GM19238 (cell line): ENCODE results near the gene DTD2.
"Not testable (repeated sequence)": the region's sequence is repeated elsewhere in the genome, so short reads cannot be mapped to it uniquely, and the experiment has no call there.

Source experiments
- DNase-seq: peaks from one replicate; pipeline ENCODE4 v3.0.0; 2011; ENCODE audit warnings: low spot score; ENCODE audit not compliant: insufficient read length

DTD2 gene

DNA sequence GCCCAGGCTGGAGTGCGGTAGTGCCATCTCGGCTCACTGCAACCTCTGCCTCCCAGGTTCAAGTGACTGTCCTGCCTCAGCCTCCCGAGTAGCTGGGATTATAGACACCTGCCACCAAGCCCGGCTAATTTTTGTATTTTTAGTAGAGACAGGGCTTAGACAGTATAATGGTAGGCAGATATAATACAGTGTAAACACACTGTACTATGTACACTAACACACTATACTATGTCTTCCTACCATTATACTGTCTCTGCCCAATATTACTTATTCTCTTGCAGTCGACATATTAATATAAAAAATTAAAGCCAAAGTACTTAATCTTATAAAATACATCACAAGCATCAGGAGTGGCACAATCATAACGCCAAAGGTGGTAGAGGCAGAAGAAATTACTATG, 15.0 kb downstream of the DTD2 start:
- no peak for DNase-seq

DNA sequence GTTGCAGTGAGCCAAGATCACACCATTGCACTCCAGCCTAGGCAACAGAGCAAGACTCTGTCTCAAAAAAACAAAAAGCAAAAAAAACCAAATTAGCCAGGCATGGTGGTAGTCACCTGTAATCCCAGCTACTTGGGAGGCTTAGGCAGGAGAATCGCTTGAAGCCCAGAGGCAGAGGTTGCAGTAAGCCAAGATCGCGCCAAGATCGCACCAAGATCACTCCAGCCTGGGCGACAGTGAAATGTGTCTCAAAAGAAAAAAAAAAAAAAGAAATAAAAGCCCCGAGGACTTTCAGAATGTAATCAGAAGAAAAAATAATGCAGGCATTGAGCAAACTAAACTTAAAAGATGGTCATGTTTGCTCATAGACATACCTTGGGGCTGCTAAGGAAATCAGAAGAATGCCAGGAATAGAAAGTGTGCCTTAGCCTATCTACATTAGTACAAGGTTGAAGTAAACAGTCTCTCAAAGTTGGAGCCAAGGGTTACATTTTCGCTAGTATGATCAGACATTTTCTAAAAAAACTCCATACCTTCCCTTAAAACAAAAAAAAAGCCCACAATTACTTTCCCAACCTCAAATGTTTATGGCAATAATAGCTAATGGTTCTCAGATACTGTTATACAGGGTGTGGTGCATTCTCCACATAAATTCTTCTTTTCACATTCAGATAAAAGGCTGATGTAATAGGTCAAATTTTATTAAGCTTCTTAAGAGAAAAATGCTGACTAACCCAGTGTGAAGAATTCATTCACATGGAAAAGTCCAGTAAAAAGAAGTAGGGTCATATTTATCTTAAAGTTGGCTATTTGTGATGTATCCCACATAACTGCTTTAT, 15.8 kb downstream of the DTD2 start:
- no peak for DNase-seq

DNA sequence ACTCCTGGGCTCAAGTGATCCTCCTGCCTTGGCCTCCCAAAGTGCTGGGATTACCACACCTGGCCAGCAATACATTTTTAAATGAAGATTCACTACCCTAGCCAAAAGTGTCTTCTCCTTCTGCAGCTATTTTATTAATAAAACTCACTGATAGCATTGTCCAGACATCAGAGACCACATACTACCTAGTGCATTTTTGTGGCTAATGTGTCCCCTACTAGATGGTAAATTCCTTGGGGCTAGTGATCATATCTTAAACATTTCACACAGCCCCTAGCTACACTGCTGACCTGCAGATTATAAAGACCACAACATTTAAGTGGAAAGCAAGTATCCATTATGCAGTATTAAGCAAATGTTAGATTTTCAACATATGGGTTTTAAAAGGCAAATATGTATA, 17.0 kb downstream of the DTD2 start:
- no peak for DNase-seq

DNA sequence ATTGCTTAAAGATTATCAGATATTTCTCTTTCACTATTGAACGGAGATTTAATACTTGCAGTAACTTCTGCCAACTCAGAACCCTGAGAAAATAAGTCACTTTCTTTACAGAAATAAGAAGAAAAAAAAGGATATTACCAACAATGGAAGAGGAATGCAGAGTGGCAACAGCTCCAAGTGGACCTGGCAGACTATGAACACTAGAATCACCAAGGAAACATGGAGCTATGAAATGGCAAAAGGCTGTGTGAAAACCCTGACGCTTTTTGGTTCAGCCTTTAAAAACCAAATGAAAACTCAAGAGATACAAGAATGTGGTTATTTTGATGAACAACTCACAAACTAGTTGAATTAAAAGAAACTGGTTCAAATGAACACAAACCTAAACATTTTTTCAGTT, 17.7 kb downstream of the DTD2 start:
- DNase-seq: no peak

DNA sequence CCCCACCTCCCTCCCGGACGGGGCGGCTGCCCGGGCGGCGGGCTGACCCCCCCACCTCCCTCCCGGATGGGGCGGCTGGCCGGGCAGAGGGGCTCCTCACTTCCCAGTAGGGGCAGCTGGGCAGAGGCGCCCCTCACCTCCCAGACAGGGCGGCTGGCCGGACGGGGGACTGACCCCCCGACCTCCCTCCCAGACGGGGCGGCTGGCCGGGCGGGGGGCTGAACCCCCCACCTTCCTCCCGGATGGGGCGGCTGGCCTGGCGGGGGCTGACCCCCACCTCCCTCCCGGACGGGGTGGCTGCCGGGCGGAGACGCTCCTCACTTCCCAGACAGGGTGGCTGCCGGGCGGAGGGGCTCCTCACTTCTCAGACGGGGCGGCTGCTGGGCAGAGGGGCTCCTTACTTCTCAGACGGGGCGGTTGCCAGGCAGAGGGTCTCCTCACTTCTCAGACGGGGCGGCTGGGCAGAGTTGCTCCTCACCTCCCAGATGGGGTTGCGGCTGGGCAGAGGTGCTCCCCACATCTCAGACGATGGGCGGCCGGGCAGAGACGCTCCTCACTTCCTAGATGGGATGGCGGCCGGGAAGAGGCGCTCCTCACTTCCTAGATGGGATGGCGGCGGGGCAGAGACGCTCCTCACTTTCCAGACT, 20.1 kb downstream of the DTD2 start:
- DNase-seq: not testable (repeated sequence)

DNA sequence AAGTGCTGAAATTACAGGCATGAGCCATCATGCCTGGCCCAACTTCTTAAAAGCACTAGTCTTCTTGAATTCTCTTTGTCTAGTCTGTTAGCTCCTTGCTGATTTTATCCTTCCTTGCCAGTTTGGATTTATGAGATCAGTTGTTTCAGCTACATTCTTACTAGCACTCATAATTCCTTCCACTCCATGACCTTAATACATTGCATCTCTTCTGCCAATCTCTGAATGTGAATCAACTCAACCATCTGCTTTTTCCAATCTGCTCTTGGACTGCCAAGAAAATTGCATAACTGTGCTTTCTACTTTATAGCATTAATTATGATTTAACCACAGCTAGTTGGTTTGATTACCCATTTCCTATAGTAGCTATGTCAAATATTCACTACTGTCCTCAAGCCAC, 22.0 kb downstream of the DTD2 start:
- no peak for DNase-seq

DNA sequence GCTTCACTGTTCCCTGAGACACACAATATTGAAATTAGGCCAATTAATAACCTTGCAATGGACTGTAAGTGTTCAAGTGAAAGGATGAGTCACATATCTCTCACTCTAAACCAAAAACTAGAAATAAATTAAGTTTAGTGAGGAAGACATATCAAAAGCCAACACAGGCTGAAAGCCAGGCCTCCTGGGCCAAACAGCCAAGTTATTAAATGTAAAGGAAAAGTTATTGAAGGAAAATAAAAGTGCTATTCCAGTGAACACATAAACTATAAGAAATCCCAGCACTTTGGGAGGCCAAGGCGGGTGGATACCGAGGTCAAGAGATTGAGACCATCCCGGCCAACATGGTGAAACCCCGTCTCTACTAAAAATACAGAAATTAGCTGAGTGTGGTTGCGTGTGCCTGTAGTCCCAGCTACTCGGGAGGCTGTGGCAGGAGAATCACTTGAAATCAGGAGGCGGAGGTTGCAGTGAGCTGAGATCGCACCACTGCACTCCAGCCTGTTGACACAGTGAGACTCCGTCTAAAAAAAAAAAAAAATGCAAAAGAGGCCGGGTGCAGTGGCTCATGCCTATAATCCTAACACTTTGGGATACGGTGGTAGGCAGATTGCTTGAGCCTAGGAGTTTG, 26.6 kb downstream of the DTD2 start:
- no peak for DNase-seq

DNA sequence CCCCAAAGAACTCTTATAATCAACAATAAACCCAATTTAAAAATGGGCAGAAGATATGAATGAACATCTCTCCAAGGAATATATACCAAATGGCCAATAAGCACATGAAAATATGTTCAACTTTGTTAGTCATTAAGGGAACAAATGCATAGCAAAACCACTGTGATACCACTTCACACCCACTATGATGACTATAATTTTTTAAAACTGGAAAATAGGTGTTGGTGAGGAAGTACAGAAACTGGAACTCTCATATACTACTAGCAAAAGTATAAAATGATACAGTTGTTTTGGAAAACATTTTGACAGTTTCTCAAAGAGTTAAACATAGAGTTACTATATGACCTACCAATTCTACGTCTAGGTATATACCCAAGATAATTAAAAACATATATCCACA, 27.5 kb downstream of the DTD2 start:
- DNase-seq: no peak

DNA sequence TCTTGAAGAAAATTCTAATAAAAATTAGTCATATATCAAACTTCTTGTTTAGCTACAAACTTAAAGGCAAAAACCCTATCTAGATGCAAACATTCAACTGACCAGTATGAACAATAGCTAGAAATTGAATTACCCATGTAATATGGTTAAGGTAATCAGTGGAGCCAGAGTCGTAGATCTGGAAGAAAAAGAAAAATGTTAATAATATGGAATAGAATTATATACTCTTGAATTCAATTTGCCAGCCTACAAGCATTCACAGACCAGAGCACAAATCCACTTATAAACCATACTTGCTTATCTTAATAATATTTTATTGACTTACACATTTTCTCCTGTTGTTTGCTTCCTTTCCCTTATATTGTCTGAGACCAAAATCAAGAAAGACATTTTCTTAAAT, 29.3 kb downstream of the DTD2 start:
- no peak for DNase-seq

DNA sequence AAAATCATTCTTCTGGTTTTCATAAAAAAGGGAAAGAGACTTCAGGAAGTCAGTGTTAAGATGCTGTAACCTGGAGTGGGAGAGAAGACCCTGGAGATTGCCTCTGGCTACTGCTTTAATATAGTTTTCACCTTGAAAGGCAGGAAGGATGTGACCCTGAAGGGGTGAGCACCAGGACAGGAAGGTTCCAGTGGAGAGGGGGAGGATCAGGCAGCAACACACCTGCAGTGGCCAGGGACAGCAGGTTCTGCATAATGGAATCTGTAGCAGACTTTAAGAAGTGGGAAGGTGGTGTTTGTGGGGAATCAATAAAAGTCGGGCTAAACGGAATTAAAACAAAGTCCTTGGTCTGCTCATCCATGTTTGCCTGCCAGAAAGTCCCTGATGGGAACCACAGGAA, 30.6 kb downstream of the DTD2 start:
- no peak for DNase-seq

DNA sequence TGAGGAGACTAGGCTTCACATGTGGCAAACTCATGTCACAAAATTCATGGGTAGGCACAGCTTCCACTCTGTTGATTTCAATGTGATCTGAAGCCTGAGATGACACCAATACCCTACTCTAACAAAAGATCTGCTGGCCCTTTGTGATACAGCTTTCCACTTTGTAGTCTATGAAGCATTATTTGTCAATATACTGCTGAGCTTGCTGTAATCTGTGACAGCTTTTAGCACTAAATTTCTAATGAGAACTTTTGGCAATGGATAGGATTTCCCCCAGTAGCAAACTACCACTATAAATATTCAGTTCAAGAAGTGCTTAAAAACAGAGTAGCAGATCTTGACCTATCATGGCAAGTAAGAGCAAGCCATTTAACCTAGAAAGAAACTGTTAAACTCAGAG, 31.4 kb downstream of the DTD2 start:
- no peak for DNase-seq

DNA sequence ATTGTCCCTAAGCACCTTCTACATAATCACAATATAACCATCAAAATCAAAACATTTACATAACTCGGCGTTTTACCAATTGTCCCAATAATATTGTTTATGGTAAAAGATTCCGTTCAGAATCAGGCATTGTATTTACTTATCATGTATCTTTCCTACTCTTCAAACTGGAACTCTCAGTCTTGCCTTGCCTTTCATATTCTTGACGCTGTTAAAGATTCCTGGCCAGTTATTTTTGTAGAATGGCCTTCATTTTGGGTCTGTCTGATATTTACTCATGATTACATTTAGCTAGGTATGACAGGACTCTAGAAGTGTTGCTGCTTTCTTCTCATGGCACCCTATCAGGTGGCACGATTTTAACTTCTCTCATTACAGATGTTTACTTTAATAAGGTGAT, 36.1 kb downstream of the DTD2 start:
- DNase-seq: no peak

DNA sequence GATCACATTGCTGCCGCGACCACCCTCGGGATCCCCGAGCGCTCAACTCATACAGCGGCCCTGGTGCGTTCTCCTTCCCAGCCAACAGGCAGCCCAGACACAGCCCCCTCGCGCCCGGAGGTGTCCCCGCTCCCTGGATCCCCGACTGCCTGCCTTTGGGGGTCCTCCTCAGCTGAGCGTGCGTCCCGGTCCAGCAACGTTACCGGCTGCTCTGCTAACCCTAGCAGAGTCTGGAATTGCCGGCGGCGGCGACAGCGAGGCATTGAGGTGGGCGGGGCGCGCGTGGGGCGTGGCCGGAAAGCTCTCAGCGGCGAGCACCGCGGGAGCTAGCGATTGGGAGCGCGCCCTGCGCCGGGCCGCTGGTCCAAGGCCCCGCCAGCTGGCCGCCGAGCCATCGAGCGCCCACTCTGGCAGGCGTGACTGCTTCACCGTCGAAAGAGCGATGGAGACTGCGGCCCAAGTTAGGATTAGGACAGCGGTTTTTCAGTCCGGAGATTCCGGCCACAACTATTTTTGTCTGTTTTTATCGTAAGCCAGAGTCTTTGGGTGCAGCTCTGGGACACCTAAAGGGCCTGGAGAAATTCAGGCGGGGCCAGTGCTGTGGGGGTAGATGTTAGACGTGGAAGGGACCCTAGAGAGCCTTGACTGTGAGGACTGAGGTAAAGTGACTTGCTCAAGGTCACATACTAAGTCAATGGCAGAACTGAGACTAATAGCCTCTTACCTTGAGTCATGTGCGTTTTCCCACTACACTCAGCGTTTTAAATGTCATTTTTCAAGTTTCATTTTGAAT, 36.8 kb downstream of the DTD2 start, which contains the start of gene HEATR5A:
Gene HEATR5A, minus strand, starts transcription at position 232 of the 793 bp plus-strand sequence. CDS start 17,575 bp downstream, outside the sequence.
- DNase-seq: peak; percentile 87

DNA sequence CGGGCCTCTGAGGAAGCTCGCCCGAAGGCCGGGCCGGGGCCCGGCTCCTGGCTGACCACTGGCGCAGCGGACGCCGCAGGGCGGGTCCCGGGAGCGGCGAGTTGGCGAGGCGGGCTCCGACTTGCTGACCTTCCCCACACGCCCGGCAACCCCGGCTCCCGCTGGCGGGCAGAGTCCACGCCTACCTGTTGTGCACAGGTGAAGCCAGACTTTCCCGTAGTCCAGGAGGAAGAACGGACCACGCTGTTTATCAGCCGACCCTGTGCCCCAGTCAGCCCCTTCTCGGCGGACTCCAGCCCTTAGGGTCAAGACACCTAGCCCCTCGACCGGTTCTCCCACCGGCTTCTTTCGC, 37.4 kb downstream of the DTD2 start:
- peak; percentile 13 for DNase-seq

DNA sequence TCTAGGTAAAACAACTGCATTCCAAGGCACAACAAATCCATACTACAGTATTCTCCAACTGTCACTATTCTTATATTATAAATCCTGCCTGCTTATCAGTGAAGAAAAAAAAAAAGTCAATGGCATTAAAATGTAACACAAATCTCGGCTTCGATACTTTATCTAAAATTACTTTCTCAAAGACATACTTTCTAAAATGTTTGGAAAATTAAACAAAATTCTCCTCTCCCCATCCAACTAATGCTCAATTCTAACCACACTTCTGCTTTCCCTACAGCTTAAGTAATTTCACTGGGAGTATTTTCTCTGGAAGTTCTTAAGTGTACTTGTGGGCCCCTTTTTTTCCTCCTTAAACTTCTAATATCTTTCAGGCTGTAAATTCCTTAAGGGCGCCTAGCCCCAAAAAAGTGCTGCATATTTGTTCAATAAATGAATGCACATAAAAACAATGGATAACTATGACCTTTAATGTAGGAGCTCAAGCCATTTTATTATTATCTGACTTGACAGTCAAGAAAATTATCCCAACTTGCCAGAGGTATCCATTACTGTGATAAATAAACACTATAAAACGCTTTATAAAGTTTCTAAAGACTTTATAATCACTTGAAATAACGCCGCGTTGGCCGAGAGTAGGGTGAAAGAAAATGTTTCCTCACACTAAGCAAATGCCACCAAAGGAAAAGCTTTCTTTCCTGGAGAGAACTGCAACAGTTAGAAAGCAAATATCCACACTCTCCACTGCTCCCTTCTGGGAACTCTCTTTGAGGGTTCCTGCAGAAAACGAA, 37.9 kb downstream of the DTD2 start:
- DNase-seq: no peak

DNA sequence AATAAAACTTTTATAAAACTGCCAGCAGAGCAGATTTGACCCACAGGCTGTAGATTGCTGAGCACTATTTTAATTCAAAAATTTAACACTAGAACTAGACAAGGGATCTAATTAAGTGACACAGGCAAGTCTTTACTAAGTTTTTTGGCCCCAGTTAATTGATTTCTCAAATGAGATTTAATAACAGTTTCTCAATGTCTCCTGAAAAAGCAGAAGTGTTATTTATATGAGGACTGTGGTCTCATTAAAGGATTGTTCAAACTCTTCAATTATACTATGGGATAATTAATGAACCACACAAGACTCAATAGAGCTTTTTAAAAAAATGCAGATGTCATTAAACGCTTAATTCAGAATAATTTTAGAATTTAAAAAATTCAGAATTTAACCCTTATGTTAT, 38.9 kb downstream of the DTD2 start:
- DNase-seq: no peak

DNA sequence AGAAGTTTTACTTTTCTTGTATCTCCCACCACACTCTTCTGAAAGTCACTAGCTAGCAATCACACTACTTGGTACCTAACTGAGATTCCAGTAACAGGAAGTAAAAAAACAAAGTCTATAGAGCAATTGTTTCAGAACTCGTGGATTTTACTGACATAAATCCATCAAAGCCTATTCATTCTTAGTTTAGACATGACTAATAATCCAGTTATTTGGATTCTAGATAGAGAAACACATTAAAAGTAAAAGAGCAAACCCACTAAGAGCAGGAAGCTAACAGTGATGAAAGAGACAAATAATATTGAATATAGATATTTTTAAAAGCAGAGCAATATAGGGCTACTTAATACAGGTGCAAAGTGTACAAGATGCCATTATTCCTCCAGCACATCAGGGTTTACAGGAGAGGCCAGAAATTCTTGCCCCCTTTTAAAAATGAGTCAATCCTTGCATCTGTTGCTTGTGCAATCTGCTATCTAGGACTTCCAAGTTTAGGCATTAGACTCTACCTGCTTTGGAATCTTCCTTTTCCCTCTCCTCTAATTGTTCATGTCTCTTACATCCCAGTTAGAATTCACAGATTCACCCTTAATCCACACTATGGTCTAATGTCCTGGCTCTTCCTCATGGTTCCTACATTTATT, 43.0 kb downstream of the DTD2 start:
- DNase-seq: no peak

DNA sequence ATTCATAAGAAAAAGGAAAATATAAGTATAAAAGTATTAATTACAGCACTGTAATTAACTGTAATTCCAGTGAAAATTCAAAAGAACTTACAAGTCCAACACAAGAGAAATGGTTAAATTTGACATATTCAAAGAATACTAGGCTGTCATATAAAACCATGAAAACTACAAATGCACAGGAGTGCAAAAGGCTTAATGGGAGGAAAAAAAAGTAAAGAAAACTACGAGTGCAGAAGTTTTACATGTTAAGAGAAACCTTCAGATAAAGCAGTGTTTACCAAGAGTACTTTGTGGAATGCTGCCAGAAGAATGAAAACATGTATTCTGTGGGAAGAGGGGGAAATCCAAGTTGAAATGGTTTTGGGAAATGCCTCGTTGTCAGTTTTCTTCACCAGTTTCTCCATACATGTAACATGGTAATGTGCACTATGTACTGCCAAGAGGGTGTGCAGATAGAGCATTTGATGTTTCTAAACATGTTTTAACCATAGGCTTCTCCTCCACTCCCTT, 46.0 kb downstream of the DTD2 start:
- no peak for DNase-seq

DNA sequence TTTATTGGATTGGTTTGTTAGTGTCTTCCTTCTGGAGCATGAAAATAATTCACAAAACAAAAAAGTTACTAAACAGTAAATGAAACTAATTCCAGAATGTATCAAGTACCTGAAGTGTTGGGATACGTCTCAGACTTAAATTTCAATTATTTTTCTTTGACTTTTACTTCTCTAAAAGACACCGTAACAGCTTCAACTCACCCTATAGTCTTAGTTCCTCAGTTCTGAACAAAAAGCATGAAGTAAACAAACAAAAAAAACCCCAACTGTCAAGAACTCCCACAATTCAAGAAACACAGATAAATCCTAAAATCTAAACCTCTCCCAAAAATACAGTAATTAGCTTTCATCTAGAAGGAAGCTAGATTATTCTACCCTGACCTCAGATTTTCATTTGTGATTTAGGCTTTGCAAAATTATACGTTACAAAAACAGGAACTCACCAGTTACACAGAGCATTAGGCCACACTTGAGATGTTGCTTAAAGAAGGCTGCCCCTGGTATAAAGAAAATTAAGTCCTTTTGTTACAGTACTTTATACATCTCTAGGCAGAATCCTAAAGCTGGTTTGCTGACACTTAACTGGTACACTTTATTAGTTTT, 47.2 kb downstream of the DTD2 start:
- DNase-seq: no peak

DNA sequence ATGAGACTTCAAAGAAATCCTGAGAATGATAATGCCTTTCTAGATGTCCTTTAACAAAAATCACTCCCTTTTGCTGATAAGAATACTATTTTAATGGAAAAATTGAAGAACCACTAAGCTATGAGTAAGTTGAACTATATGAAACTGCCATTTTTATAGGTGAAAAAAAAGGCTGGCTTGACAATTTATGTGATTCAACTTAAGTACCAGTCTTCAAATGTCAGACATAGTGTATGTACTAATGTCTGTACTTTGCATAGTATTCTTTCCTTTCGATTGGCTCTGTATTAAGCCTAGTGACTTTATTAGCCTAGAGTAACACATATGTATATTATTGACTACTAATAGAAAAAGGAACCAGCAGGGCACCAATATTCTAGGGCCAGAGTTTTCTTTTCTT, 48.9 kb downstream of the DTD2 start:
- DNase-seq: no peak
